GM21529 (cell line): ENCODE measurements around the gene RANBP9.

Source experiments
- ATAC-seq: cut with Tn5 transposase; IDR thresholded peaks from one replicate; pipeline ENCODE4 v1.9.1; 2021; ENCODE audit not compliant: unreplicated experiment

Gene RANBP9

DNA sequence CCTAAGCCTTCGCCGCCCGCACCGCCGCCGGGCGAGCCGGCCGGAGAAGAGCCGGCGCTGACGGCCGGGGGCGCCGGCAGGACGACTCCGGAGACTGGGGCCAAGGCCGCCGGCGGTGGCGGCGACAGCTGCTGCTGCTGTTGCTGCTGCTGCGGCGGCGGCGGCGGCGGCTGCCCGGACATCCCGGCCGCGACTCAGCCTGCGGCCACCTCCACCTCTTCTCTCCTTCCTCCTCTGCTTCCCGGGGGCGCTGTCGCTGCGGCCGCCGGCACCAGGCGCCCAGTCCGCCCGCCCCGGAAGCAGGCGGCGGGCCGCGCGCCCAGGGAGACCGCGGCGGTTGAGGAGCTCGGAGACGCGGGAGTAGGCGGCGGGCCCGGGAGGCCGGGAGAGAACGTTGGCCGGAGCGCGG, 307 bp downstream of the RANBP9 start:
- ATAC-seq: peak; percentile 56

DNA sequence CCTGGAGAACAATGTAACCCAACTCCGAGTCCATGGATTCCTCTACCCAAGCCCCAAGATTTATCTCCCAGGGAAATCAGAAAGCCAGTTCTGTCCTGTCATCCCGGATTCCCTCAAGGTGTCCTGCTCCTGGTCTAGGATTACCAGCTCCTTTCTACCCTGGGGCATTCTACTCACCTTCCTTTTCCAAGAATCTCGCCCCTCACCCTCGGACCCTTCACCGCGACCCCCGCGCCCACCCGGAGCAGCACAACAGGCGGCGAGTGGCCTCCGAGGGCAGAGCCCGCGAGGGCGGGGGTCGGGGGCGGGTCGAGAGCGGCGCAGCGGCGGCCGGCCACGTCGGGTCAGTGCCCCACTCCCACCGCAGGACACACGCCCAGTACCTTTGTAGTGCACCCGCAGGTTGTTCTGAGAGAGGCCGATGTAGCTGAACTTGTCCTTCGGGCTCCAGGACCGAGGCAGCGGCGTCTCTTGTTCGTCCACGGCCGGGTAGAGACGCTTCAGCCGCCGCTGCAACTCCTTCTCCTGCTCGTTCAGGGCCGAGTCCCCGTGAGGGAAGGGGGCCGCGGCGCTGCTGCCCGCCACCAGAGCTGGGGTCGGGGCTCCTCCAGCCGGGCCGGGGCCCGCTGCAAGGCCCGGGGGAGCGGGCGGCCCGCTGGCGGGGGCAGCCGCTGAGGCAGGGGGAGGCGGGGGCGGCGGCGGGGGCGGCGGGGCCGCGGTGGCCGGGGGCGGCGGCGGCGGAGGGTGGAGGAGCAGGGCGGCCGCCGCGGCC, 897 bp downstream of the RANBP9 start:
- ATAC-seq: peak; percentile 13

DNA sequence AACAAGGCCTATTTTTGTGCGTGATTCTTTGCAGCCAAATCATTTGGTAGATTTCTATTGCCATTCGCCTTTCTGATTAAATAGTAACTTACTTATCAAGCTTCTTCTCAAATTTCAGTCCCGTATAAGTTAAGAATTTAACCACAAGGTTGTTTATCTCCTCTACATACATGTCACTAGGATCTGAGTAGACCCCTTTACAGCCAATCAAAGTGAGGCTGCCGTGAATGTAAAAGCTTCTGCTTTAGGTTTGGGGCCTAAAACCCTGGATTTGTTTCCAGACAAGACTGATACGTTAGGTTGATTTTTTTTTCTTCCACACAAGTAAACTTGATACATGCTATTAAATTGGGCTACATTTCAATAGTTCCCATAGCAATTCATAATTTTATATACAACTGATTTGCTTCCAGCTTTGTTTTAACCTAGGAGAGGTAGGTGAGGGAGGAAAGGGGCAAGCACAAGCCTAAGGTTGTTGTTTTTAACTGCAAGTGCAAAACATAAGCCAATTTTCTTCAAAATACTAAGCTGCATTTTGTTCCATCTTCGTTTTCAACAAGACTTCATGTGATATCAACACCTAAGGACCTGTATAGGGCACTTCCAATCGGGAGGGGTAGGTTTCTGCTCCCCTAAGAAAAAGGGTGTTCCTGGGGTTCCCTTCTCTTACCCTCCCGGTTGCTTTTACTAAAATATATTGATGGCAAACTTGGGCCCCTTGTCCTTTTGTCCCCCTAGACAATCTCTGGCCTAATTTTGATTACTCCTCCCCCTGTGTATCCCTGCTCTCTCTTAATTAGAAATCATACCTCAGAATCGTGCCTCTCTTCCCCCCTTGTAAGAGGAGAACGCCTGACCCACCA, 1.7 kb downstream of the RANBP9 start:
- no peak for ATAC-seq

DNA sequence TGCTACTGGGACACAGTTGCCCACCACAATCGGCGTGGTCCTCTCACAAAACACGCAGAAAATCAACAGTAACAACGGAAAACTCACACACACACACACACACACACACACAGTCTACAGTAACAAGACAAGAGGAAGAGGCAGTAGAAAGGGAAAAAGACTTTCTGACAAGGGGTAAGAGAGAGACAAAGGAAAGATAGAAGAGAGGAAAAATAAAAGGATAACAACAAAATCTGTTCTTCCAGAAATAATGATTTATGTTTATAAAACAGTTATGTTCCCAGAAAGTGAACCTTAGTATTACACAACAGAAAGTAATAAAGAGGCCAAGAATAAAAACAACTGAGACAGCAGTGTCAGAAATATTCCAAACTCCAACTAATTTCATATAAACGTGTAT, 2.9 kb downstream of the RANBP9 start:
- no peak for ATAC-seq

DNA sequence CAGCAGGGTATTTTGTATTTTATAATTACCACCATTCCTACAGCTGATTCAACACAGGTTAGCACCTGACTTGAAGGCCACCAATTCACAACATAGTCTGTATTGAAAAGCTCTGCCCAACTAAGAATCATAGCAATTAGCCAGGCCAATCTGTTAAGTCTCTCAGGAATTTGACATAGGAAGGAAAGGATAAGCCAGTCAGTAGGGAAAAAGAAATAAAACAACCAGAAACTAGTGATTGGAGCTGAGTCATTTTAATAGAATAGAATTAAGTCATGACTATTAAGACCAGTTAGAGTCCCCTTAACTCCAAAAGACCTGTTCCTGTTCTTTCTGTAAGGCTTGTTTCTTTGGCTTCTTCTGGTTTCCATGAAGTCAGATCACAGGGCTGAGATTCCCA, 8.1 kb downstream of the RANBP9 start:
- no peak for ATAC-seq

DNA sequence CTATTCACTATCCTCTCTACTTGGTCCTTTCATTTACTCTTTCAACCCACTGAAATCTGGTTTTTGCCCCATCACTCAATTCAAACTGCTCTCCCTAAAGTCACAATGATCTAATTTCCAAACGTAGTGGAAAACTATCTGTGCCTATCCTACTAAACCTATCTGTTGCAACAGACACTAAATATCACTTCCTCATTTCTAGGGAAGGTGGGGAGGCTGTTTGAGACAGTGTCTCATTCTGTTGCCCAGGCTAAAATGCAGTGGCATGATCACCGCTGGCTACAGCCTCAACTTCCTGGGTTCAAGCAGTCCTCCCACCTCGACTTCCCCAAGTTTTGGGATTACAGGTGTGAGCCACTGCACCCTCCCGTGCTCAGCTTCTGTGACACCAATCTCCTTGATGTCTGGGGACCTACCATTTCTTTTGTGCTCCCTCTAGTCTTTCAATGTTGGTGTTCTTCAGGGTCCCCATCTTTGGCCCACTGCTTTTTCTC, 8.8 kb downstream of the RANBP9 start:
- ATAC-seq: peak; percentile 65

DNA sequence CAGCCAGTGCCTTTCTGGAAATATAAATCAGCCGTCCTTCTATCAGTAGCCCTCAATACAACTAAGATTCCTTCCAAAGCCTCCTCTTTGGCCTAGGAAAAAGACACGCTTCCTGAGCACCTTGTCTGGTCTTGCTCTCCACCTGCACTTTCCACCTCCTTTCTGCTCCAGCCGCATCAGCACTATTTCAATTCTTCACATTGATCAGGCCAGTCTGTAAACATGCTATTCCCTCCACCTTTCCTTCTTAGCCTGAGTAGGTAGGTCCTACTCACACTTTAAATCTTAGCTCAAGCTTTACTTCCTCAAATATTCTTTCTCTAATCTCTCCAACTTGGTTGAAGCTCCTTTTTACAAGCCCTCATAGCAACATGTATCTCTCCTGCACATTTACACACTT, 11.4 kb downstream of the RANBP9 start:
- no peak for ATAC-seq

DNA sequence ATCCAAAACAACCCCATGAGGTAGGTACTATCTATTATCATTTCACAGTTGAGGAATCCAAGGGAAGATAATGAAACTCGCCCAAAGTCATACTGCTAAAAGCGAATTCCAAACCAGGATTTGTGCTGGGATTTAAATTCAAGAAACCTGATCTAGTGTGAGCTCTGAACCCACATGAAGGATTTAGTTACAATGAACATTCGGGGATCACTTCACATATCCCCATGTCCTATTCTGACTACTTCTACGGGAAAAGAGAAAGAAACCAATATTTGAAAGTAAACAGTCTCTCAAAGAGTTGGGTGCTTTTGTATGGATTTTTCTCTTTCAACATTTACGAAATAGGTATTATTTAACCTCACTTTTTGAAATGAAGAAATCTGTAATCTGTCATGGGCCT, 12.9 kb downstream of the RANBP9 start:
- ATAC-seq: no peak

DNA sequence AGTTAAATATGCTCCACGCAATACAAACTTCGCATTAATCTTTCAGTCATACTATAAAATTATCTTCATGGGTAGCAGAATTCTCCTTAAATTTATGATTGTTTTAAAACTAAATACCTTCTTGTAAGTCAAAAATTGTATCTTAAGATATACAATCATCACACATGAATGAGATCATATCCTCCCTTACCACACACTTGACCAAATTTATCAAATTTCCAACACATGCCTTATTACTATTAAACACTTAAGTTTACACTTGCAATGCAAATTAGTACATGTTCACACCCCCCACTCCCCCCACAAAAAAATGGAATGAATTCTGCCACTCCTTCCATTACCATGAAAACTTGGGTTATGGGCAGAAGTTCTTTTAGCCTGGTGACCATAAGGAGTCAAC, 13.8 kb downstream of the RANBP9 start:
- no peak for ATAC-seq

DNA sequence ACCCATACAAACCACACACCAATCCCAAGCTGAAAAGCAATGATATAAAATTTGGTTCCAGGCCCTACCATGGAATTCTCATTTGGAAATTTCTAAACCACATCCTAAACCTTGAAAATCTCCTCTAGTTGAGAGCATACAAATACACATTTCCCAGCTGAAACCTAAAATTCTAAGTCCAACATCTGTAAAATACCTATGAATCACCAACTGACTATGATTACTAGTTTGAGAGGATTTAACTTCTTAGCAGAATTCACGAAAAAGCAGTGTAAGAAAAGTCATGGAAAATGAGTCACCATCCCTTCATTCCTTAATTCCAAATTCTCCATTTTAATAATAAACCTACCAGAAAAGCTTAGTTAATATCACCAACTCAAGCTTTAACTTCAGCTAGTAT, 15.4 kb downstream of the RANBP9 start:
- ATAC-seq: no peak

DNA sequence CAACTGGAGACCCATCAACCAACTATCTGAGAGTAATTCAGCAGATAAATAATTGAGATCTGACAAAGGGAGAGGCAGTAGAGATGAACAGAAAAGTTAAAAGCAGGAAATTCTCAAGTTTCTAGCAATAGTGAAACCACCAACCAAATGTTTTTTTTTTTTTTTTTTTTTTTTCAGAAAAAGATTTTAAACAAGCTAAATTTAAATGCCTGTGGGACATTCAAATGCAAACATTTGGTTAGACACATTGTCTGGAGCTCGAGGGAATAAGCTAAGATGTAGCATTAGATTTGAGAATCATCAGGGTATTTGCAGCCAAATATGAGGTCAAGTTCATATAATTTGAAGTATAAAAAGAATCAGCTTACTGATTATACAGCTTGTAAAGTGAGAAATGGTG, 16.4 kb downstream of the RANBP9 start:
- no peak for ATAC-seq

DNA sequence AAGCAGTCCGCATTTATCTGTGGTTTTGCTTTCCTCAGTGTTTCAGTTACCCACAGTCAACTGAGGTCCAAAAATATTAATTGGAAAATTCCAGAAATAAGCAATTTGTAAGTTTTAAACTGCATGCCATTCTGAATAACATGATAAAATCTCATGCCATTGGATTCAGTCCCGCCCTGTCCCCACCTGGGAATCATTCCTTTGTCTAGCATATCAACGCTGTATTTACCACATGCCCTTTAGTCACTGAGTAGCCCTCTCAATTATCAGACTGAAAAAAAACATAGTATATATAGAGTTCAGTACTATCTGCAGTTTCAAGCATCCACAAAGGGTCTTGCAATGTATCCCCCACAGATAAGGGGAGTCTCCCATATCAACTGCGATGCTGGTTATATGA, 17.1 kb downstream of the RANBP9 start:
- ATAC-seq: no peak

DNA sequence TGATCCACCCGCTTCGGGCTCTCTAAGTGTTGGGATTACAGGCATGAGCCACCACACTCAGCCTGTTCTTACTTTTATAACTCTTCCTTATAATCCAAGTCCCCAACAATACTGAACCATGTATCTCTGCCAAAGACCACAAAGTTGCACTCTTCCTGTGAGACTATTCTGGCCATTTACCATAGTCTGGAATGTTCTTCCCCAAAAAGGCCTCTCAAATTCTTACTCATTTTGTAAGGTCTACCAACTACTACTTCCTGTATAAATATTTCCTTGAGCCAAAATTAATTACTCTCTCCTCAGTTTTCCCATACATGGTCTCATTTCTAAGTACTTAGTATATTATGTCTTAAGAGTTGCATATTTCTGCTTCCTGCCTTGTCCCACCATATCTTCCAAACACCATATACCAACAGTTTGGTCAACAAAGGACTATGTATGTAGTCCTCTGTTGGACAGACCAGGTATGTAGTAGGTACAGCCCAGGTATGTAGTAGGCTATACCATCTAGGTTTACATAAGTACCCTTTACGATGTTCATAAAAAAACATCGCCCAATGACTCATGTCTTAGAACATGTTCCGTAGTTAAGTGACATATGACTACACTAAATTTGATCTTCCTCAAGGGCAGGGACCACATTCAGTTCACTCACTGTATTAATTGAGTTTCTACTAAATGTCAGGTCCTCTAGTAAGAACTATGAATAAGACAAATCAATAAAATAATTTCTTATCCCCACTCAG, 22.0 kb downstream of the RANBP9 start:
- ATAC-seq: no peak

DNA sequence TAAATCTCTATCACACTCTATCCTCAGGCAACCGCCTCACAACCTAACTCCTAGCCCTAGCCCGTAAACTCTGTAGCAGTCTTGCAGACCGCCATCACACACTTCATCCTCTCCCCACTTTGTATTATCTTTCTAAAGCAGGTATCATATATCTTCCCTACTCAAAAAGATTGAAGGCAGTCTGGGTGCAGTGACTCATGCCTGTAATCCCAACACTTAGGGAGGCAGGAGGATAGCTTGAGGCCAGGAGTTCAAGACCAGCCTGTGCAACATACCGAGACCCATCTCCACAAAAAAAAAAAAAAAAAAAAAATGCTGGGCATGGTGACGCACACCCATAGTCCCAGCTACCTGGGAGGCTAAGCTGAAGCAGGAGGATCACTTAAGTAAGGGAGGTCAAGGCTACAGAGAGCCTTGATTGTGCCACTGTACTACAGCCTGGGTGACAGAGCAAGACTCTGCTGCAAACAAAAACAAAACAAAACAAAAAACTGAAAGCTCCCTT, 22.9 kb downstream of the RANBP9 start:
- no peak for ATAC-seq

DNA sequence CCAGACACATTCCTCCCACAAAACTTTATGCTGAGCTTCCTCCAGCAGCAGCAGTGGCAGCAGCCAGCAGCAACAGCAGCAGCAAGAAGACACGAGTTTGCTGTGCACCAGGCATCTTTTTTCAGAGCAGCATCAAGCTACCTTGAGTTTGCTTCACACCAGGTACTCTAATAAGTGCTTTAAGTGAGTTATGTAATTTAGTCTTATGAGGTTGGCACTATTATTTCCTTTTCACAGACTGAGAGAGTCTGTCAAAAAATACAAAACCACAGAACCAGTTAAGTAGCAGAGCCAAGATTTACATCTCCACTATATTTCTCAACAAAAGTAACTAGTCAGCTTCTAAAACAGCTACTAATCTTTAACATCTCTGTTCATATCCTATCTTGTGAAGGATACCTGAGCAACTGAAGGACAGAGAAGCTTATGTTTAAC, 23.7 kb downstream of the RANBP9 start:
- no peak for ATAC-seq

DNA sequence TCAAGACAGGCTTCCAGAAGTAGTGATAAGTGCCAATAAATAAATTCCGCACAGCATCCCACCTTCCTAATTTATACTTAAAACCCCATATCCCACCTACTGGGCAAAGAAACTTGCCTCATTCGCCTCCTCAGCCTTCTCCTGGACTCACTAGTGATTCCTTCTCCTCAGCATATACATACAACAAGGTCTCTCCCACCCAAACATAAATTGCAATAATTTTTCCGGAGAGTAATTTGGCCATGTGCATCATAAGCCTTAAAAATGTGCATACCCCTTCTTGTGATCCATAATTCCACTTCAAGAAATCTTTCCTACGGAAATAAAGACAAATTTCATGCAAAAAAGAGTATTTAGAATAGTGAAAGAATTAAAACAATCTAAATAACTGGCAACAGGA, 26.8 kb downstream of the RANBP9 start:
- no peak for ATAC-seq

DNA sequence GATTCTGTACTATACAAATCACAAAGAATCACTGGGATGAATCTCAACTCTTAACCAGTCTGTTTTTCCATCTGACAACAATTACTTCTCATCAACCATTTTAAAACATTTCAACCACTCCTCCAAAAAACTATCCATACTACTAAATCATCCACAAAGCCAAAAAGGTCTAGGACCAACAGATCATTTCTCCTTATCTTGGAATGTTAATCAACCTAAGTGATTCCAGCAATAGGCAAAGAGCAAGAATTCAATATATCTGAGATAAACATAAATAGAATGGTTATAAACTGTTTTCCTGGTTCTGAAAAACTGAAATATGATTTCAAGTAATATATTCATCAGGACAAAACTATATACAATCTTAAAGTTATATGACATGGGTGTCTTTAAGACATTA, 28.6 kb downstream of the RANBP9 start:
- ATAC-seq: no peak

DNA sequence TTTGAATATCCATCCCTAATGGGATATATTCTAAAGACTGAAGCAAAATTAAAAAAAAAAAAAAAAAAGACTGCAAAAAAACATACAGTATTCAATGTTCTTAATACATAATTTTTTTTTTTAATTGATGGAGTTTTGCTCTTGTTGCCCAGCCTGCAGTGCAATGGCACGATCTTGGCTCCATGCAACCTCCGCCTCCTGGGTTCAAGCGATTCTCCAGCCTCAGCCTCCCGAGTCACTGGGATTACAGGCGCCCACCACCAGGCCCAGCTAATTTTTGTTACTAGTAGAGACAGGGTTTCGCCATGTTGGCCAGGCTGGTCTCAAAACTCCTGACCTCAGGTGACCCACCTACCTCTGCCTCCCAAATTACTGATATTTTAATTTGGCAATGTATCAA, 29.3 kb downstream of the RANBP9 start:
- ATAC-seq: no peak

DNA sequence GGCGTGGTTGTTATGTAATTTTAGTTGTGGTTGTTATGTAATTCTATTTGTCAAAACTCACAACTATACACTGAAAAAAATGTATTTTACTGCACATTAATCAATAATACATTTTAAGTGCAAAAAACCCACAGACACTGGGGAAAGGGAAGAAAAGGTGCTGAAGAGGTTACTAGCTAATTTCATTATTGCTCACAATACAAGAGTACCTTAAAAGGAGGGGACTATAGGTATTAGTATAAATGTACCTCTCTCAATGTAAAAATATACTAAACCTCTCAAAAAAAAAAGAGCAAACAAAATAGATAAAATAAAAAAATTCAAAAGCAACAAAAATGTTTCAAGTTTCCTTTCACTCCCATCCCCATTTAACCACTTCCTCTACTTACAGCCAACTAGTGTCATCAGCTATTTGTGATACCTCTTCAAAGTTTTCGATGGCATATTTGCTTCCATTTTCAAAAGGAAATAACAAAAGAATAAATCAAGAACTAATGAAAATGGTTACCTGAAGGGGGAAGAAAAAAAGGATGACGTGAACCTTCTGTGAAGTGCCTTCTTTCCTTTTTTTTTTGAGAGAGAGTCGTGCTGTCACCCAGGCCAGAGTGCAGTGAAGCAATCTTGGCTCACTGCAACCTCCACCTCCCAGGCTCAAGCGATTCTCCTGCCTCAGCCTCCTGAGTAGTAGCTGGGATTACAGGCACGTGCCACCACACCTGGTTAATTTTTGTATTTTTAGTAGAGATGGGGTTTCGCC, 30.2 kb downstream of the RANBP9 start:
- peak; percentile 56 for ATAC-seq

DNA sequence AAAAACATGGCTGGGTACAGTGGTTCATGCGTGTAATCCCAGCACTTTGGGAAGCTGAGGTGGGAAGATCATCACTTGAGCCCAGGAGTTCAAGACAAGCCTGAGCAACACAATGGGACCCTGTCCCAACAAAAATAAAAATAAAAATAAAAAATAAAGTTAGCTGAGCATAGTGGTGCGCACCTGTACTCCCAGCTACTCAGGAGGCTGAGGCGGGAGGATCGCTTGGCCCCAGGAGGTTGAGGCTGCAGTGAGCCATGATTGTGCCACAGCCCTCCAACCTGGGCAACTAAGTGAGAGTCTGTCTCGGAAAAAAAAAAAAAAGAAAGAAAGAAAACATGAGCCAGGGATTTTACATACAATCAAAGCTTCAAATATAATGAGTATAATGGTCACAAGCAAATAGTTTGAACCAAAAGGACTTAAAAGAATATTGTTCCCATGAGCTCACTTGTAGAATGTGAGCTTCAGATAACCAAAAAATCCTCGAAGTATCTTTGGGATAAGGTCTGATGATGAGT, 31.1 kb downstream of the RANBP9 start:
- ATAC-seq: no peak
